HG02642 (cell line): Measurements from ENCODE around the gene CDH18.

ENCODE experiments used
- ATAC-seq: cut with Tn5 transposase; IDR thresholded peaks from one replicate; pipeline ENCODE4 v1.9.1; 2021; ENCODE audit warnings: mild to moderate bottlenecking; ENCODE audit not compliant: unreplicated experiment, poor library complexity

CDH18 gene, protein sequence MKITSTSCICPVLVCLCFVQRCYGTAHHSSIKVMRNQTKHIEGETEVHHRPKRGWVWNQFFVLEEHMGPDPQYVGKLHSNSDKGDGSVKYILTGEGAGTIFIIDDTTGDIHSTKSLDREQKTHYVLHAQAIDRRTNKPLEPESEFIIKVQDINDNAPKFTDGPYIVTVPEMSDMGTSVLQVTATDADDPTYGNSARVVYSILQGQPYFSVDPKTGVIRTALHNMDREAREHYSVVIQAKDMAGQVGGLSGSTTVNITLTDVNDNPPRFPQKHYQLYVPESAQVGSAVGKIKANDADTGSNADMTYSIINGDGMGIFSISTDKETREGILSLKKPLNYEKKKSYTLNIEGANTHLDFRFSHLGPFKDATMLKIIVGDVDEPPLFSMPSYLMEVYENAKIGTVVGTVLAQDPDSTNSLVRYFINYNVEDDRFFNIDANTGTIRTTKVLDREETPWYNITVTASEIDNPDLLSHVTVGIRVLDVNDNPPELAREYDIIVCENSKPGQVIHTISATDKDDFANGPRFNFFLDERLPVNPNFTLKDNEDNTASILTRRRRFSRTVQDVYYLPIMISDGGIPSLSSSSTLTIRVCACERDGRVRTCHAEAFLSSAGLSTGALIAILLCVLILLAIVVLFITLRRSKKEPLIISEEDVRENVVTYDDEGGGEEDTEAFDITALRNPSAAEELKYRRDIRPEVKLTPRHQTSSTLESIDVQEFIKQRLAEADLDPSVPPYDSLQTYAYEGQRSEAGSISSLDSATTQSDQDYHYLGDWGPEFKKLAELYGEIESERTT

DNA sequence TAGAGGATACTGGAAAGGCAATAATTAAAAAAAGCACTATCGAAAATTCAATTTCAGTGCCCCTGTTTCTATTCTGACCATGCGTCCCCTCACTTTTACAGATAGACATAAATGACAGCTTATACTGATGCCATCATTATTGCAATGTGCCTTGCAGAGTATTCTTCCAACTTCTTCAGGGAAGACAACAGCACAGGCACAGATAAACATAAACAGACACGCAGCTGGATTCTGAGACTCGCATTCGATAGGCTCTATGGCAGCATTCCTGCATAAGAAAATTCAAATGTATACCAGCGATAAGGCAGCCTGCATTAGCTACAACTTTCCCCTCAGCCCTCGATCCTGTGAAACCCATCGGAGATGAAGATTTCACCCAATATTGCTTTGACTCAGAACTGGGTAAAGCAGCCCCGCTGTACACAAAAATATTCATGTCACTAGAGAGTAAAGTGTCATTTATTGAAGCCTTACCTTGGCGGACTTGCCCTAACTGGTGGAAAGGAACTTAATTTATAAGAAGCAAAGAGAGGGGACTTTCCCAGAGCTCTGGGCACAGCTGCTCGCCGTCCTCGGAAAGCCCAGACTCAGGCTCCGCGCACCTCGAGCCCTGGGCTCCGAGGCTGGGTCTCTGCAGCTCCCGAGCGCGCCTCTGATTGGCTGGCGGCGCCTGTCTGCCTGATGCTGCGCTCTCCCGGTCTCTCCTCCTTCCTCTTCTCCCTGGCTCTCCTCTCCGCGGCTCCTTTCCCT, at the start of gene CDH18:
Gene CDH18, minus strand, starts transcription at position 589 of the 750 bp plus-strand sequence. CDS start 149,214 bp downstream, outside the sequence.
- ATAC-seq = peak; percentile 67

DNA sequence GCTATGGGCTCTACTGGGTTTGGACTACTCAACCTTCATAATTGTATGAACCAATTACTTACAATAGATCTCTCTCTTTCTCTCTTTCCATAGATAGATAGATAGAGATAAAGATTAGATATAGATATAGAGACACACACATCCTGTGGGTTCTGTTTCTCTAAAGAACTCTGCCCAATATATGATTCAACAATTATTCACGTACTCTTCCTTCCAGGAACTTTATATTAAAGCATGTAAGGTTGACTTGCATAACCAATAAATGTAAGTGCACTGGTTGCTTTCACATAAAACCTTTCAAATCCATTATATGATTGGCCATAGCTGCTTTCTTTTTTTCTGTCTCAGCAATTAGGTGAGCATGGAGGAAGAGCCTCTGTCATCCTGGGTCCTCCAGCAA, 46.7 kb upstream of the CDH18 start:
- ATAC-seq = no peak

DNA sequence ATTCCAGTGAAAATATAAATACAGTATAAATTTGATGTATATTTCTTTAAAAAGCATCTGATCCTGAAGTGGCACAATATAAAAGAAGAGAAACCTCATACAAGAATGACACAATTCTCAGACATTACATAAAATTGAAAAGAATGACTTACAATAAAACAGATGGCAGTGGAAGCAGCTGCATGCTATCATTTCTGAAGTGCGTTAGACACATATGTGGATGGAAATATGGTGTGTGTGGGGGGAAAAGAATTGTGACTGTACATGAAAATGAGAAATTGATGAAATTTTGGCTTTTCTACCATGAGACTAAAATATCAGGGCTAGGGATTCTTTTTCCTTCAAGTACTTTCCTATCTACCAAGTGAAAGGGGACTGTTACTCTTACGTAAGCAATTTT, 45.9 kb upstream of the CDH18 start:
- no peak for ATAC-seq

DNA sequence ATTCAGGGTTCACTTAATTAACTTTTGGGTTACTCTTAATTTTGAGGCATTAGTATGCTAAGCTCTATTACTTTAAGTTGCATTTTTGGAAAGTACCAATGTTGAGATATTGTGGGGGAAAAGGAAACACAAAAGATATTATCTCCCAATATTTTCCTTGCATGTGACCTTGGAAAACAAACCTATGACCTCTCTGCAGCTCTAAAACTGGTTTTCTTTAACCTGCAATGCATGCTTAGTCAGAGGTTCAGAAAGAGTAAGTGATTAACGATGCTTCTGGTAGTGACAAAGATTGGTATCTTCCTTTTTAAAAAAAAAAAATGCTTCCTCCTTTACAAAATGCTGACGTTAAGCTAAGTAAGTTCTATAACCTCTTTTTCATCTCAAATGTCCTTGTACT, 44.9 kb upstream of the CDH18 start:
- no peak for ATAC-seq

DNA sequence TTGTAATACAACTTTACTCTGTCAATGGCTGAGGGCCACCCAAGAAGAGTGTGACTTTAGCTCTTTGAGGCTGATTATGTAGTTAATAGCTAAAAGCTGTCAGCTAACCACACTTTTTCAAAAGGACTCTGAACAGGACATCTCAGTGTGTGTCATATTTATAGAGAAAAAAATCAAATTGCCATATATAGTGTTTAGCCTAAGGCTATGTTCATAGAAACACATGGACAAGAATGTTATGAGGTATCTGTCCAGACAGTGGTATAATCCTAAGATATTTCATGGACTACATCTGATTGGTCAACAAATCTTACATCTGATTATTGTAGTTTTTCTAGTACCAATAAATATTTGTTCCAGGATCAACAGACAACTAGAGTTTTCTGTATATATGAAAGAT, 42.1 kb upstream of the CDH18 start:
- ATAC-seq = no peak

DNA sequence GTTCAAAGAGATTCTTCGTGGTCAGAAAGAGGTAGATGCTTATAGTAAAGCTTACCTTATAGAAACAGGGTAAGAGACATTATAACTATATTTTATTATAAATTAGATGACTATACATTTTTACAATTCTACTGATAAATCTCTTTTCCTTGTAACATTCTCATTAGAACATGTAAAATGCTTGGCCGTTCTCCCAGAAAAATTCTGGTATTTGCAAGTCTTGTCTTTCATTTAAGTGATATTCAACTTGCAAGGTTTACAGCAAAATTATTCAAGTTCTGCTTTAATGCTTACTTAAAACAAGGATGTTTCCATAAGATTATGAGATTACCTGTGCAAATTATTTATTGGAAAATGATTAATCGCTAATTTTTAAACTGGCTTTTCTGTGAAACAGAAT, 41.3 kb upstream of the CDH18 start:
- ATAC-seq = no peak

DNA sequence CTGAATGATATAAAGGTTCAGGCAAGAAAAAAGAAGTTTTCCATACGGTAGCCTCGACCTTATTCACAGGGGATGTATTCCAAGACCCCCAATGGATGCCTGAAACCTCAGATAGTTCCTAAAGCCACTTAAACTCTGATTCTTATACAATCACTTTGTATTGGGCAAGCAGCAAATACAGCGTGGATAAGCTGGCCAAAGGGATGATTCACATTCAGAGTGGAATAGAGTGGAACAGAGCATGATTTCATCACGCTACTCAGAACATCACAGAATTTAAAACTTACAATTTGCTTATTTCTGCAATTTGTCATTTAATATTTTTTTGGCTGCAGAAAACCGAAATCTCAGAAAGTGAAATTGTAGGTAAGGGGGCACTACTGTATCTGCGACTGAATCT, 40.5 kb upstream of the CDH18 start:
- ATAC-seq = no peak

DNA sequence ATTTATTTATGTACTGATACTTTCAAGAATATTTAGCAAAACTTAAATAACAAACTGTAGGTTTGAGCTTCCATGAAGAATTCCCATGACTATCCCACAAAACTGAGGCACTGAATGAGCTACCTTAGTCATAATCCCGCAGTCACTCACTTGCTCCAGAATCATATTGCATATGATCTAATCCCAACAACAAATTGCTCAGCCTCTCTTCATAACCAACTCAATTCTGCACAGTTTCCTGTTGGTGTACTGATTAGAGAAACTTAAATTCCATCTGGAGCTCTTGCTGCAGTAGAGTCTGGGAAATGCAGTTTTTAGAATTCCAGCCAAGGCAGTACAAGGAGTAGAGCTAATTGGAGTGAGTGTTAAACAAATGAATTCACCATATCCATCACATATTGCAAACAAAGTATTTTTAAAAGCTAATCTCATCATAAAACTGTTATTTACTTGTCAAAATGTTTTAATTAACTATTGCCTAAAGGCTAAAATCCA, 35.7 kb upstream of the CDH18 start:
- ATAC-seq = no peak

DNA sequence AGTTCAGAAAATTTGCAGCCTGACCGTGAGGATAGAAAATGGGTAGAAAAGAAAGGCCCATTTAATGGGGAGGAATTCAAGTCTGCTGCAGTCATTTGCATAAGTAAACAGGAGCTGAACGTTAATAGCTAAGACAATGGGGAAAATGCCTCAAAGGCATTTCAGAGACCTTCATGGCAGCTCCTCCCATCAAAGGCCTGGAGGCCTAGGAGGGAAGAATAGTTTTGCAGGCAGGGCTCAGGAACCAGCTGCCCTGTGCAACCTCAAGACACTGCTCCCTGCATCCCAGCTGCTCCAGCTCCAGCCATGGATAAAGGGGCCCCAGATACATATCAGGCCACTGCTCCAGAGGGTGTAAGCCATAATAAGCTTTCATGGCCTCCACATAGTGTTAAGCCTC, 32.2 kb upstream of the CDH18 start:
- no peak for ATAC-seq

DNA sequence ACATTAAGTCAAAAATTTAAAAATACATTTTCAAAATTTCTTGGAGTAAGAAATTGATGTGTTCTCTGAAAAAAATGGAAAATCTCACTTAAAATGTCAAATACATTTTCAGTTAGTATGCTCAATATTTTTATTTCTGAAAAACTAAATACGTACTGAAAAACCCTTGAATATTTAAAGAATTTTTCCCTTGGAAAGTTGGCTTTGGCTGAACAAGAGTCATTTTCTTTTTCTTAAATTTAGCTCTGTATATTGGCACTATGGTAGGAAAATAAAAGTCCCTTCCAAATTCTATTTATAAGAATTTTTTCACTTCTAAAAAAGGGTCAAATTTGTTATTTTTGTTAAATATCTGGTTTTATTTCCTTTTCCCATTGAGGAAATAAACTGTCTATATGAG, 29.0 kb upstream of the CDH18 start:
- no peak for ATAC-seq

DNA sequence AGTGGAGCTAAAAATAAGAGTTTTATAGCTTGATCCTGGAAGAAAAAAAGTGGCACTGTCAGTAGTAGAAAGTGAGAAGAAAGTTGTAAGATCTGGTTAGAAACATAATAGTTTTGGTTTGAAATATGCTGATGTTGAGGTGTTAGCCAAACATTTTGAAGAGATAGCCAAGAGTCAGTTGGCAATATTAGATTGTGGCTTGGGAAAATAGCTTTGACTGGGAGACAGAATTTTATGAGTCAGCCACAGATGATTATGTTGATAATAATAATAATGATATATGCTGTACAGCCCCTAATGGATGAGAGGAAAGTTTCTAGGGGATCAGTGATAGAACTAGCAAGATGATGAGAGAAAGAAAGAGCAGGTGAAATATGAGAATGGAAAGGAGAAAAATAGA, 12.4 kb upstream of the CDH18 start:
- ATAC-seq = no peak

DNA sequence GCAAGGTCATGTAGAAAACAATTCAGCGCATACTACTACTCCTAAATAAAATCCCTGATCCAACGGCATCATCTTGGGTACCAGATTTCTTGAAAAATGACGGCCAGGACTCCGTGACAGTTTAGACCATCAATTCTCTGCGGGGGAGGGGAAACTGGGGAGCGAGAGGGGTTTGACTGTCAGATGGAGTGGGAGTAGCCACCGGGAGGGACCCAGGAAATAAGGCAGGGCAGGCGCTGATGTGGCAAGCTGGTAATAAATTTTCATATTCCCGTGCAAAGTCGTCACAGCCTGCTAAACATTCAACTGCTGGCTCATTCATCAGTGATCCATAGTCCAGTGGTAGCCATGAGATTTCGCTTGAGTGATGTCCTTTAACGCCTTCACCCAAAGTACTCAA, 457 bp upstream of the CDH18 start:
- no peak for ATAC-seq

DNA sequence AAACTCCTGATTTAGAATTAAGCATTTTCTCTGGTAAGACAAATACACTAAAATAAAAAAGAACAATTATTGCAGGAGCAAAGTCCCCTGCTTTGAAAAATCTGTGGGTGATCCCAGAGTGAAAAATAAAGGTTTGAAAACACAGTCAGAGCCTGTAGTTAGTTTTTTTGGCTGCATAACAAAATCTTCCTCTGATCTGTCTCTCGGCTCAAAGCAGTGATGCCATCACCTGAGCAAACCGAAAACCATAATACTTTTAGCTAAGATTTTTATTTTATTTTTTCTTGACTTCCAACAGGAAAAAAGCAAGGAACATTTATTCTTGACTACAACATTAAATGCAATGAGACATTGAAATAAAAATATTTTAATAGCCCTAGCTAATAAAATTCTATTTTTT, 1.2 kb downstream of the CDH18 start:
- ATAC-seq = no peak

DNA sequence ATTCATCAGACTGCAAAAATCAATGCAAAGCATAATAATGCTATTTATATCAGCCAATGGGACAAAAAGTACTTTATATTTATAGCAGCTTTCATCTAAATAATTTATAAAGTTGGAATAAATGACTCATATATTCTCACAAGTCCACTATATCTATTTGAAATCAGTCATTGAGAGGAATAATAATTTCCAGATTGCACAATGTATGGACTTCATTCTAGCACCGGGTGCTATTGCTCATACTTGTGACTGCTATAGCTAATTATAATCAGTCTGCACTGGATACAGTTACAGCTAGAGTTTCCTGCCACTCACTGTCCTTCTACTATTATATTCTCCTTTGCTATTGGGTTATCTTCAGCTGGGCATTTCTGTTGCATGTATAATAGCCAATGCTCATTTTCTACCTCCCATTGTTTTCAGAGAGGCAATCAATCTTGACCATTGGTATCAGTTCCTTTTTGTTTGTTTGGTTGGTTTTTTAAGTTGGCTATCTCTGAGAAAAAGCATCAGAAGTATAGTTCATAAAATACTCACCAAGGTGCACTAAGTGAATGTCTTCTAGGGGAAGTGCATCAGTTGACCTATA, 1.9 kb downstream of the CDH18 start:
- ATAC-seq = no peak

DNA sequence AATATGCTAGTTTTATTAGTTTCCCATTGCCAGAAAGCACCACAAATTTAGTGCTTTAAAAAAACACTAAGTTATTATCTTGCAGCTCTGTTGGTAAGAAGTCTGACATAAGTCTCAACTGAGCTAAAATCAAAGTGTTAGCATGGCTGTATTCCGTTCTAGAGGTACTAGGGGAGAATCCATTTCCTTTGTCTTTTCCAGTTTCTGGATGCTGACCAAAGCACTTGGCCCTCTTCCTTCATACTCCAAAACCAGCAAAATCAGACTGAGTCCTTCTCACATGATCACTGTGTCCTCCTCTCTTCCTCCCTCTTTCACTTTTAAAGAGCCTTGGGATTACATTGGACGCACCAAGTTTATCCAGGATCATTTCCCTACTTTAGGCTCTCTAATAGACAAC, 9.5 kb downstream of the CDH18 start:
- no peak for ATAC-seq

DNA sequence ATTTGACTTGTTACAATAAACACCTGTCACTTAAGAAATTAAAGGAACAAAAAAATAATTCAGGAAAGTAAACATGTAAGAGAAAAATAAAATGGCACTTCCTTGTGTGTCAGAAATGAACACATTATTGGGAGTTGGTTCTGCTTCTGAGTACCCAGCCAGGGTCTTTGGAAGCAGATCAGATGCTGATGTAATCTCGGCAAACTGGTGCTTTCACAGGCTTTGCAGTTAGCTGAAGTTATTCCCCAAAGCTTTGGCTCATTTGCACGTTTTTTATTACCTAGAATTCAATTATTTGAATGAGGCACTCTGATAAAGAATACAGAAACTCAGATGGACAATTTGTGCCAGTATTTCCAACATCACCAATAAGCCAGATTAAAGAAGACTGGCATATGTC, 10.9 kb downstream of the CDH18 start:
- ATAC-seq = no peak

DNA sequence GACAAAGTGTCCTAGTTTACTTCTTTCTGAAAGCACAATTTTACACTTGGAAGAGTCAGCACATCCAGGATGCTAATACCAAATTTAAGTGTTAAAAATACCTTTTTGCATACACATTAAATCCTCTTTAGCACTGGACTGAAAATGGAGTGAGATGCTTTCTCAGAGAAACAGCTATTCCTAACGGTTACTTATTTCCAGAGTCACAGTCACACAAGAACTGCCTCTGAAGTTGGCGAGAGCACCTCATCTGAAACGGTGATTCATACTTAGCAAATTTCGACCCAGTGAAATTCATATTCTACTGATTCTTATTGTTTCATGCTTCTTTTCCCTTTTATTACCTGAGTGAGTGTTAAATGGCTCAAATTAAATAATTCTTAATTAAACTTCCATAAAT, 12.2 kb downstream of the CDH18 start:
- ATAC-seq = no peak

DNA sequence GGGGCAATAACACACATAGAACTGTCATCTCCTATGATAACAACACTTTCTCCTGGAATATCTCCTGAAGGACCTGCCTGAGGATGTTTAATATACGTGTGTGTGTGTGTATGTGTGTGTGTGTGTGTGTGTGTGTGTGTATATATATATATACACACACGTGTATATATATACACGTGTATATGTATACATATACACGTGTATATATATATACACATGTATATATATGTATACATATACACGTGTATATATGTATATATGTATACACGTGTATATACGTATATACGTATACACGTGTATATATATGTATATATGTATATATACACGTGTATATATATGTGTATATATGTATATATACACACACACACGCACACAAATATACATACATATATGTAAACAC, 27.5 kb downstream of the CDH18 start:
- ATAC-seq = no peak

DNA sequence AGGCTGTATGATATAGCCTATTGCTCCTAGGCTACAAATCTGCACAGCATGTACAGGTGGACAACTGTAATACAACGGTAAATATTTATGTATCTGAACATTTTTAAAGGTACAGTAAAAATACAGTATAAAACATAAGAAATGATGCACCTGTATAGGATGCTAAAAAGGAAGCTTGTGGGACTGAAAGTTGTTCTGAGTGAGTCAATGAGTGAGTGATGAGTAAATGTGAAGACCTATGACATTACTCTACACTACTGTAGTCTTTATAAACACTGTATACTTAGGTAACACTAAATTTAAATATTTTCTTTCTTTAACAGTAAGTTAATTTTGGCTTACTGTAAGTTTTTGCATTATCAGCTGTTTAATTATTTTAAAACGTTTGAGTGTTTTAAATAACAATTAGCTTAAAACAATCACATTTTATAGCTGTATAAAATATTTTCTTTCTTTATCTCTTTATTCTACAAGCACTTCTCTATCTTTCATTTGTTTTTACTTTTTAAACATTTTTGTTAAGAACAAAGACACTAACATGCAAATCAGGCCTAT, 28.1 kb downstream of the CDH18 start:
- no peak for ATAC-seq

DNA sequence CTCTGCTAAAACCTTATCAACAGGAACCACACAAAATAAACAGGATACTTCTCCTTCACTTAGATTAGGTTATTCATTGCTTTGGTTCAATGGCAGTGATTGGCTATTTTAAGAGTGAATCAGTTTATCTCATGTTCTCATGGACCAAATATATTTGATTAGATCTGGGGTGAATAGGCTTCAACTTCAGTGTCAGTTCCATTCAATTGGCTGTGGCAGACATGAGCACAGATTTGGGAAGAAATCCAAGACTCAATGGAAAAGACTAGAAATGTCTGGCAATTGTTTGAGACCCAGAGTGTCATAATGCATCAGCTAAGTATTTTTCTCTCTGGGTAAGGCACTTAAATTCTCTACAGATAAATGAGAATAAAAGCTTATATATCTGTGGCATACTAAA, 37.1 kb downstream of the CDH18 start:
- ATAC-seq = no peak
